HEK293T (cell line): Measurements from ENCODE around the gene PPP1R1A.

Source experiments
- CTCF ChIA-PET: fragments of 350-600 bp; formaldehyde crosslinking; extraction: SDS; loops from one replicate; lab custom pipeline; 2021; ENCODE audit warnings: antibody characterized with exemption, inconsistent platforms; lab: Yijun Ruan, JAX
- POLR2A ChIA-PET: fragments of 350-600 bp; formaldehyde crosslinking; extraction: SDS; loops from one replicate; lab custom pipeline; 2020; ENCODE audit warnings: antibody characterized with exemption, inconsistent platforms; lab: Yijun Ruan, JAX
- DNase-seq: peaks from one replicate; pipeline ENCODE4 v3.0.0; 2012; ENCODE audit warnings: mixed read lengths; ENCODE audit errors: extremely low spot score
- ARNT ChIP-seq: fragments of 450-650 bp; IDR thresholded peaks from 2 replicates; pipeline ENCODE4 v1.6.1; 2017; ENCODE audit warnings: mild to moderate bottlenecking
- BHLHE40 ChIP-seq: fragments of 450-650 bp; IDR thresholded peaks from 2 replicates; pipeline ENCODE4 v1.6.1; 2016; ENCODE audit warnings: mild to moderate bottlenecking, moderate library complexity, borderline replicate concordance
- CTBP1 ChIP-seq: fragments of 450-650 bp; IDR thresholded peaks from 2 replicates; pipeline ENCODE4 v1.6.1; 2016; ENCODE audit warnings: borderline replicate concordance
- ELF4 ChIP-seq: fragments of 450-650 bp; IDR thresholded peaks from 2 replicates; pipeline ENCODE4 v1.6.1; 2017; ENCODE audit warnings: antibody characterized with exemption
- FOXA1 ChIP-seq: fragments of 450-650 bp; IDR thresholded peaks from 2 replicates; pipeline ENCODE4 v1.6.1; 2016; ENCODE audit warnings: mild to moderate bottlenecking
- FOXK2 ChIP-seq: fragments of 450-650 bp; IDR thresholded peaks from 2 replicates; pipeline ENCODE4 v1.6.1; 2016; ENCODE audit warnings: mild to moderate bottlenecking
- FOXM1 ChIP-seq: fragments of 450-650 bp; IDR thresholded peaks from 2 replicates; pipeline ENCODE4 v1.6.1; 2017; ENCODE audit warnings: mild to moderate bottlenecking, borderline replicate concordance
- HDGF ChIP-seq: fragments of 450-650 bp; IDR thresholded peaks from 2 replicates; pipeline ENCODE4 v1.6.1; 2017; ENCODE audit warnings: antibody characterized with exemption, borderline replicate concordance
- L3MBTL2 ChIP-seq: fragments of 450-650 bp; conservative IDR thresholded peaks from 2 replicates; pipeline ENCODE4 v1.6.1; 2016; ENCODE audit warnings: mild to moderate bottlenecking
- LEF1 ChIP-seq: fragments of 450-650 bp; IDR thresholded peaks from 2 replicates; pipeline ENCODE4 v1.6.1; 2017; ENCODE audit warnings: mild to moderate bottlenecking, borderline replicate concordance
- NFRKB ChIP-seq: fragments of 450-650 bp; IDR thresholded peaks from 2 replicates; pipeline ENCODE4 v1.6.1; 2016; ENCODE audit warnings: mild to moderate bottlenecking, moderate library complexity
- SP1 ChIP-seq: fragments of 450-650 bp; IDR thresholded peaks from 2 replicates; pipeline ENCODE4 v1.6.1; 2017
- SUZ12 ChIP-seq: fragments of 450-650 bp; IDR thresholded peaks from 2 replicates; pipeline ENCODE4 v1.6.1; 2016; ENCODE audit warnings: mild to moderate bottlenecking
- TARDBP ChIP-seq: fragments of 450-650 bp; IDR thresholded peaks from 2 replicates; pipeline ENCODE4 v1.6.1; 2016
- ZNF384 ChIP-seq: fragments of 450-650 bp; IDR thresholded peaks from 2 replicates; pipeline ENCODE4 v1.6.1; 2016
- TF ChIP-seq, protein P1 (sequence below): fragments of 450-650 bp; IDR thresholded peaks from 2 replicates; pipeline ENCODE4 v1.6.1; 2016

Gene PPP1R1A

DNA sequence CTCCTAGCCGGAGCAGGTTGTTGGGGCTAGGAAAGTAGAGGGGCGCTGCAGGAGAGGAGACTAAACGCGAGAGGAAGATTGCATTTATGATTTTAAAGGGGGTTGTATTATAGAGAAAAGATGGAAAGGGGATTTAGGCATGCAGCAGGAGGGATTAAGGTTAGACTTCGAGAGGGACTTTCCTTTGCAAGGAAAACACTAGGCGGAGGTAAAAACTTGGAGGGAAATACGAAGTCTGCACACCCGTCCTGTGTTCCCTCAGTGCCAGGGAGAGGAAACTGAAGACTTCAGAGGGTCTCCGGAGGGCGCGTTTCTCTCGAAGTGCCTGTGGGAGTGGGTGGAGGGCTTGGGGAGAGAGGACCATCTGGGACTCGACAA lies 420 bp upstream of the PPP1R1A start:
- TF ChIP-seq ZNF384: no peak
- no peak for TF ChIP-seq CTBP1
- ChIA-PET POLR2A (interaction anchor here (1.1 kb wide), 1 partner anchor 39 kb away, joined by 3 read pairs; the partner anchor contains the start of gene PDE1B), CTCF (no interaction called here)
- no peak for DNase-seq

DNA sequence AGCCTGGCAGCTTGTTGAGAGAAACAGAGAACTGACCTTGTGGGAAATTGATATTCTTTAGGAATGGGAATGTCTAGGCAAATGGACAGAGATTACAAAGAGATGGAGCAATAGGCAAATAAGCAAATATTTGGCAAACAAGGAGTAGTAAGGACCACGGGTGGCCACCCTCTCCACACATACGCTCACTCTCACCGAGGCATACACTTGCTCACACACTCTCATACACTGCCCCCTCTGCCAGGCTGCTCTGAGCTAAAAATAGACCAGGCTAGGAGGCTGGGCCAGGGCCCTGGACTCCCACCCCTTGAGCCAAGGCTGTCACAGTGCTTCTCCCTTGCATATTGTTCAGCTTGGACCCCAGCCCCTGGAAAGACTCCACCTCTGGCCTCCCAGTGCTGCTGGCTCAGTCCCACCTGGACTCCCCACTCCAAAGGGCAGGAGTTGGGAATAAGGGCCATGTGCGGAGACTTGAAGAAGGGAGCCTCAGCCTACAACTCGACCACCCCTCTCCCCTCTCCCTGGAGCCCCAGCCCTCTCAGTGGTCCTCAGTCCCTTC lies 1.1 kb downstream of the PPP1R1A start:
- DNase-seq: no peak
- POLR2A ChIA-PET: no interaction called here
- no peak for TF ChIP-seq ELF4
- no peak for TF ChIP-seq L3MBTL2
- no peak for TF ChIP-seq TARDBP
- no peak for TF ChIP-seq FOXA1
- no peak for TF ChIP-seq SUZ12
- CTCF ChIA-PET: interaction anchor here (0.9 to 1.1 kb wide), 2 partner anchors 9 to 14 kb away, joined by 3 read pairs; no protein-coding TSS in a partner anchor

DNA sequence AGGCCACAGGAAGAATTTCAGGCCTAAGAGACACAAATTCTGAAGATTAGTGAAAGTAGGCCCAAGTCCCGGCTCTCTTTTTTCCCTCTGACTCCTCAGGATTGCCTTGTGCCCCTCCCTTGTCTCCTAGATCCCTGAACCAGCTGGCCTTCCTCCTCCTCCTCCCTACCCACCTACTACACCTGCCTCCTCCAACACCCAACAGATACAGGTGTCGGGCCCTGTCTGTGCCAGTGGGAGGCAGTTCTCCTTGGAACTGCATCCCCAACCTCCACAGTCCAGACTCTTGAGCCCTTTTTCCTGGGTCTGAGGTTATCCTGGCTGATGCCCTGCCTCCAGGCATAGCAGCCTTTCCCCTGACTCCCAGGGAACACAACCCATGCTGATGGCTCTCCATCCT lies 1.8 kb downstream of the PPP1R1A start:
- no peak for DNase-seq
- ChIA-PET POLR2A (no interaction called here), CTCF (interaction anchor here (0.6 to 1.1 kb wide), 3 partner anchors 9 to 1402 kb away, joined by 3 to 5 read pairs (median 3); no protein-coding TSS in a partner anchor)
- no peak for TF ChIP-seq ARNT
- TF ChIP-seq, protein P1, sequence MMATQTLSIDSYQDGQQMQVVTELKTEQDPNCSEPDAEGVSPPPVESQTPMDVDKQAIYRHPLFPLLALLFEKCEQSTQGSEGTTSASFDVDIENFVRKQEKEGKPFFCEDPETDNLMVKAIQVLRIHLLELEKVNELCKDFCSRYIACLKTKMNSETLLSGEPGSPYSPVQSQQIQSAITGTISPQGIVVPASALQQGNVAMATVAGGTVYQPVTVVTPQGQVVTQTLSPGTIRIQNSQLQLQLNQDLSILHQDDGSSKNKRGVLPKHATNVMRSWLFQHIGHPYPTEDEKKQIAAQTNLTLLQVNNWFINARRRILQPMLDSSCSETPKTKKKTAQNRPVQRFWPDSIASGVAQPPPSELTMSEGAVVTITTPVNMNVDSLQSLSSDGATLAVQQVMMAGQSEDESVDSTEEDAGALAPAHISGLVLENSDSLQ: no peak
- TF ChIP-seq FOXM1: no peak
- TF ChIP-seq CTBP1: no peak
- no peak for TF ChIP-seq TARDBP
- no peak for TF ChIP-seq SUZ12
- no peak for TF ChIP-seq ELF4
- no peak for TF ChIP-seq FOXK2
- TF ChIP-seq NFRKB: no peak
- TF ChIP-seq L3MBTL2: no peak
- no peak for TF ChIP-seq LEF1
- TF ChIP-seq HDGF: no peak
- TF ChIP-seq SP1: no peak
- TF ChIP-seq FOXA1: no peak
- TF ChIP-seq ZNF384: no peak
- TF ChIP-seq BHLHE40: no peak

DNA sequence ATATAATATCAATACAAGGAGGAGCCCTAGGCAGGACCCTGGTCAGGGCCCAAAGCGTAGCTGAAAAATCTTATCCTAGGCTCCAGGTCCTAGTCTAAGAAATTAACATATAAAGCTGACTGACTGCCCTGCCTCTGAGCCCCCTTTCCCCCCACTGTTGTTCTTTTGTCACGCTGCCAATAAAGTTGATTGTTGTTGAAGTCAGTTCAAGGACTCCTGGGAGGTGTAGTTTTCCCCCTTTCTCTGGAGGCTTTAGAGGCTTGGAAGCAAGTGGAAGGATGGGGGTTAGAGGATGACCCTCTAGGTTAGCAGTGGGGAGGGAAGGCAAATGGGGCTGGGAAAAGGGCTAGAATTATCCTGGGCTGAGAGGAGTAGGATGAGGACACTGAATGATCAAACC lies 3.2 kb downstream of the PPP1R1A start:
- TF ChIP-seq HDGF: no peak
- no peak for TF ChIP-seq BHLHE40
- TF ChIP-seq ZNF384: no peak
- TF ChIP-seq FOXA1: no peak
- no peak for TF ChIP-seq NFRKB
- no peak for TF ChIP-seq FOXM1
- TF ChIP-seq ARNT: no peak
- no peak for TF ChIP-seq ELF4
- TF ChIP-seq SUZ12: no peak
- no peak for TF ChIP-seq SP1
- TF ChIP-seq FOXK2: no peak
- no peak for DNase-seq
- POLR2A ChIA-PET: interaction anchor here (1.0 kb wide), 1 partner anchor 11 kb away, joined by 3 read pairs; no protein-coding TSS in a partner anchor
- CTCF ChIA-PET: interaction anchor here (0.6 kb wide), 2 partner anchors 12 to 446 kb away, joined by 3 read pairs; no protein-coding TSS in a partner anchor

DNA sequence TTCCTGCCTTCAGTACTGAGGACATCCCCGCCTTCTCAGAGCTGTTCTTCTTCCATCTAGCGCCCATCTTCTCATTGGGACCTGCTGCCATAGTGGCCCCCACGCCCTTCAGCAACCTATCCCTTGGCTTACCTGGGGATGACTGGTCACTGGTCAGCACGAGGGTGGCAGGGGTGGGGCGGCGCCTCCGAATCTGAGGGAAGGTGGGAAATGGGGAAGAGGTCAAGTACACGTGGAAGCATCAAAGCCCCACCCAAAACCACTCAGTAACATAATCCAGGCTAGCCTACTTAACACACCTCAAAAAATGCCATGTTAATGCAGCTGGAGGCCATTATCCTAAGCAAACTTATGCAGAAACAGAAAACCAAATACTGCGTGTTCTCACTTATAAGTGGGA lies 4.3 kb downstream of the PPP1R1A start:
- no peak for DNase-seq
- no peak for TF ChIP-seq FOXM1
- CTCF ChIA-PET: interaction anchor here (1.3 kb wide), 1 partner anchor 57 kb away, joined by 5 read pairs; no protein-coding TSS in a partner anchor
- POLR2A ChIA-PET: interaction anchor here (1.0 kb wide), 1 partner anchor 12 kb away, joined by 3 read pairs; no protein-coding TSS in a partner anchor

DNA sequence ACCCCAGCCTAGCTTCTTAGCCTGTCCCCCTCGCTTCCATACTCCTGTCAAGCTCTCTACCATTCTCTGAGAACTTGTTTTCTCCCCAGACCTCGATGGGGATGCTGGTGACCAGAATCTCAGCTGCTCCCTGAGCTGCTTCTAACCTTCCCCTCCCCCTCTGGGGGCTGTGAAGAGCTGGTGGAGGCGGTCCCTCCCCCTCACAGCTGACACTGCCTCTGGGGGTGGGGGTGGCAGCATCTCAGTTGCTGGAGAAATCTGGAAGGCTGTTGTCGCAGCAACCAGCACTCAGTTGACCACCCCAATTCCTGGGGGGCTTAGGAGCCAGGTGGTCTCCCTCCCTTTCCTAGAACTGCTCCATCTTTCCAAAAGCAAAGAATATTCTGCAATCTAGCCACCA lies 4.7 kb downstream of the PPP1R1A start:
- ChIA-PET CTCF (interaction anchor here (1.1 to 1.4 kb wide), 3 partner anchors 13 to 56 kb away, joined by 3 to 5 read pairs (median 4); no protein-coding TSS in a partner anchor), POLR2A (no interaction called here)
- DNase-seq: no peak
- TF ChIP-seq SP1: no peak
- no peak for TF ChIP-seq FOXA1
- no peak for TF ChIP-seq TARDBP
- no peak for TF ChIP-seq SUZ12
- no peak for TF ChIP-seq HDGF
- no peak for TF ChIP-seq FOXM1
- TF ChIP-seq, protein P1: no peak
- TF ChIP-seq ELF4: no peak
- no peak for TF ChIP-seq FOXK2
- TF ChIP-seq ARNT: no peak
- TF ChIP-seq BHLHE40: no peak
- no peak for TF ChIP-seq LEF1
- no peak for TF ChIP-seq ZNF384
- TF ChIP-seq CTBP1: no peak

DNA sequence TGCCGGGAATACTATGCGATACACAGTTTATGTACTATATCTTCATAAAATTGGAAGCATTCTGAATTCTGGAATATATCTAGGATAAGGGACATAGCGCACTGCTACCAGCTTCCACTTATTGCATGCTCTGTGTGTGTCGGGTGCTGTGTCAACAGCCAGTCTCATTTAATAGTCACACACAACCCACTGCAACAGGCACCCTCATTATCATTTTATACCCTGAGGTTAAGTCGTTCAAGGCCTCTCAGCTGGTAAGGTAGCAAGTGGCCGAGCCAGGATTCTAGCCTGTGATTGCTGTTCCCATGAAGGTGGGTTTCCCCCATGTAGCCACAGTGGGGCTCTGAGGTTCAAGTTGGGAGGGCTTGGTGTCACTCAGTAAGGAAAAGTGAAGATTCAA lies 7.0 kb downstream of the PPP1R1A start:
- CTCF ChIA-PET: no interaction called here
- no peak for DNase-seq
- POLR2A ChIA-PET: no interaction called here
- TF ChIP-seq ARNT (no peak), FOXK2 (no peak), FOXM1 (no peak), ELF4 (no peak), HDGF (no peak), NFRKB (no peak), TARDBP (no peak), FOXA1 (no peak), CTBP1 (no peak), ZNF384 (no peak), LEF1 (no peak), L3MBTL2 (no peak), SUZ12 (no peak), SP1 (no peak)
- TF ChIP-seq, protein P1: no peak
